Stimulated activated naive CD8-positive, alpha-beta T cell treated with anti-CD3 and anti-CD28 coated beads, Interleukin-15, amount 100 ng/mL, for 72 hours (primary cell): ENCODE data around the gene RPS28.
"Not testable (repeated sequence)": the region's sequence is repeated elsewhere in the genome, so short reads cannot be mapped to it uniquely, and the experiment has no call there.

Experiments
- ATAC-seq: fragments of 150-1000 bp; cut with Tn5 transposase; 2 replicates; pipeline ENCODE4 v1.10.0; 2021; ENCODE audit warnings: mild to moderate bottlenecking, moderate library complexity
- DNase-seq, 2 donors: peaks; one replicate each; pipeline ENCODE4 v3.0.0; 2021 to 2022
- H3K27ac Mint-ChIP-seq, 2 donors: one replicate each; pipeline ENCODE4 v1.8.0; 2022; ENCODE audit warnings: mild to moderate bottlenecking in 2 of 2, mixed read lengths in 2 of 2, moderate library complexity in 2 of 2
- H3K27me3 Mint-ChIP-seq: one replicate; pipeline ENCODE4 v1.8.0; 2022; ENCODE audit warnings: mixed read lengths
- H3K4me1 Mint-ChIP-seq: one replicate; pipeline ENCODE4 v1.8.0; 2022; ENCODE audit warnings: mild to moderate bottlenecking, mixed read lengths
- H3K4me3 Mint-ChIP-seq, 2 donors: one replicate each; pipeline ENCODE4 v1.8.0; 2022; ENCODE audit warnings: mild to moderate bottlenecking in 2 of 2, mixed read lengths in 2 of 2, moderate library complexity in 1 of 2
- H3K9me3 Mint-ChIP-seq, 2 donors: one replicate each; pipeline ENCODE4 v1.8.0; 2022; ENCODE audit warnings: mixed read lengths in 2 of 2

RPS28 gene

GRCh38 chr19:8314981-8315640 lies 6.2 kb upstream of the RPS28 start:
- not testable (repeated sequence) for ATAC-seq, H3K4me3 Mint-ChIP-seq, H3K27ac Mint-ChIP-seq

DNA sequence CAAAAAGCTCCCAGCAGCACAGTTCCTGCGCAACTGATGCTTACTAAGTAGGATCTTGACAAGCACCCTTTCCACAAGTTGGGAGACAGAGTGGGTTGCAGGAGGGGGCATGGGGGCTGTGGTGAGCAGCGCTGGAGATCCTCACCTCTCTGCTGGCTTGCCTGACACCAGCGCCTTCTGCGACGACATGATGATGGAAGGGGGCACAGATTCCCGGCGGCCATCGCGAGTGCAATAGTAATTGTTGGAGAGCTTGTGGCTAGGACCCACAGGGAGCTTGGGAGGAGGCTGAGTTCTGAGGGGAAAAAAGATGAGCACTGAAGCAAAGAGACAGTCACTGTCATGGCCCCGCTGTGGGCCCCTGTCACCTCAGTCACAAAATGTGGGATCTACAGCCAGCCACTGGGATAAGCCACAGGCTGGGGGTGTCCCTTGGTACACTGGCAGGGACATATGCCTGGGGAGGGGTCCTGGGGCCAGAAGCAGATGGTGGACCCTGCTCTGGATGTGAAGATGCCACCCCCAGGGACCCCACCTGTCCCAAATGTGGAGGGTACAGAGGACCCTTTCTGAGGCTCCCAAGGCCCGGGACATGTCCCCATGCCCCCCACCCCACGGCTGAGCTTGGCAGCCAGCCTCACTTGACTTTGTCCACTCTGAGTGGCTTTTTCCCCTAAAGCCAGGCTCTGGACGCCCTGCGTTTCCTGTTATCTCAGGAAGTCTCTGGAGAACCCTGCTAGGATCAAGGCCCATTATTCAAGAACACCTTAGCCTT lies 4.8 kb upstream of the RPS28 start:
- peak overlapping the region in 1 of 2 donors; percentile 54 for H3K27ac Mint-ChIP-seq
- DNase-seq, result no peak
- ATAC-seq, result no peak
- peaks cover 20% of the 10 kb centered on the region for H3K4me1 Mint-ChIP-seq
- no peak overlapping the region for H3K4me3 Mint-ChIP-seq
- no peaks in the 10 kb centered on the region for H3K9me3 Mint-ChIP-seq
- no peaks in the 10 kb centered on the region for H3K27me3 Mint-ChIP-seq

More at GRCh38 chr19:8314981-8315640, 6.2 kb upstream of the RPS28 start:
- H3K4me1 Mint-ChIP-seq, result peaks cover 17% of the 10 kb centered on the region
- not testable (repeated sequence) for H3K9me3 Mint-ChIP-seq, H3K27me3 Mint-ChIP-seq, DNase-seq

DNA sequence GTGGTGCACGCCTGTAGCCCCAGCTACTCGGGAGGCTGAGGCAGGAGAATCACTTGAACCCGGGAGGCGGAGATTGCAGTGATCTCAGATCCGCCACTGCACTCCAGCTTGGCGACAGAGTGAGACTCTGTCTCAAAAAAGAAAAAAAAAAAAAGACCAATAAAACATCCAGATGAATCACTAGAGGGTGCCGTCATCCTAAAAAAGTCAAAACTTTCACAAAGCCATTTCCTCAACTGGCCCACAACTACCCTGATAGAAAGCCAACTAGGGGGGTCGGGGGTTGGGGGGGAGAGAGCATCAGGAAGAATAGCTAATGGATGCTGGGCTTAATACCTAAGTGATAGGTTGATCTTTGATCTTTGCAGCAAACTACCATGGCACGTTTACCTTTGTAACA lies 2.5 kb upstream of the RPS28 start:
- Mint-ChIP-seq H3K27ac (peak overlapping the region in 1 of 2 donors; percentile 12), H3K4me1 (peaks cover 40% of the 10 kb centered on the region), H3K4me3 (peak overlapping the region in 1 of 2 donors; percentile 29)
- not testable (repeated sequence) for DNase-seq, ATAC-seq, H3K27me3 Mint-ChIP-seq, H3K9me3 Mint-ChIP-seq

- Mint-ChIP-seq H3K4me3 (peak overlapping the region; percentile 98 to 99), H3K27ac (peak overlapping the region; percentile 98 to 99)
- ATAC-seq, result no peak
Measured at GRCh38 chr19:8319807-8320520, 1.3 kb upstream of the RPS28 start.

GRCh38 chr19:8320564-8321066 lies 681 bp upstream of the RPS28 start:
- H3K9me3 Mint-ChIP-seq, result no peaks in the 10 kb centered on the region
- peak overlapping the region; percentile 98 to 99 for H3K27ac Mint-ChIP-seq
- H3K4me3 Mint-ChIP-seq, result peak overlapping the region; percentile 98 to 99
- no peaks in the 10 kb centered on the region for H3K27me3 Mint-ChIP-seq
- peaks cover 45% of the 10 kb centered on the region for H3K4me1 Mint-ChIP-seq
- DNase-seq (no peak), ATAC-seq (peak; percentile 24)

More at GRCh38 chr19:8319807-8320520, 1.3 kb upstream of the RPS28 start:
- no peaks in the 10 kb centered on the region for H3K9me3 Mint-ChIP-seq
- H3K4me1 Mint-ChIP-seq, result peaks cover 45% of the 10 kb centered on the region
- H3K27me3 Mint-ChIP-seq, result no peaks in the 10 kb centered on the region
- no peak for DNase-seq

DNA sequence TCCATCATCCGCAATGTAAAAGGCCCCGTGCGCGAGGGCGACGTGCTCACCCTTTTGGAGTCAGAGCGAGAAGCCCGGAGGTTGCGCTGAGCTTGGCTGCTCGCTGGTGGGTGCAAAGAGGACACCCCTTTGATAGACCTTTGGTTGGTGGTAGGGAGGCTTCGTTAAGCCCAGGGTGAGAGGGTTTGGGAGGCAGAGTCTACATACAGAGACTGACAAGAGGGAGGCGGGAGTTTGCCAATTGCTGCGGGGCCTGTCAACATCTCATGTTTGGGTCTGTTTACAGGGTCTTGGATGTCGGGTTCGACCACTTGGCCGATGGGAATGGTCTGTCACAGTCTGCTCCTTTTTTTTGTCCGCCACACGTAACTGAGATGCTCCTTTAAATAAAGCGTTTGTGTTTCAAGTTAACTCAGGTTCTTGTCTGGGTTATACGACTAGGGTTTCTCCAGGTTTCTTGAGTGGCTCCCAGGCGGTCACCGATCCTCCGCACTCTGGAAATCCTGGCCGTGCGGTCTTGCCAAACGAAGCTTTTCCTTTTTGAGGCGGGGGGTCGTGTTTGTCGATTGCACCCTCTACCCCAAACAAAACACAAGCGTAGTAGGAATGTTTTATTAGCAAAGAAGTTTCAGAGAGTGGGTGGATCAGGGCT lies 816 bp downstream of the RPS28 start:
- H3K27ac Mint-ChIP-seq, result peak overlapping the region; percentile 98 to 99
- no peak for DNase-seq

GRCh38 chr19:8322638-8322997 lies 1.3 kb downstream of the RPS28 start:
- H3K4me1 Mint-ChIP-seq, result peaks cover 38% of the 10 kb centered on the region
- no peak for DNase-seq
- H3K27me3 Mint-ChIP-seq, result no peaks in the 10 kb centered on the region
- H3K9me3 Mint-ChIP-seq, result no peaks in the 10 kb centered on the region
- peak overlapping the region; percentile 98 to 99 for H3K4me3 Mint-ChIP-seq
- peak overlapping the region; percentile 44 to 99 for H3K27ac Mint-ChIP-seq
- ATAC-seq, result no peak

More for the DNA sequence above, 816 bp downstream of the RPS28 start:
- ATAC-seq, result peak; percentile 19
- peaks cover 43% of the 10 kb centered on the region for H3K4me1 Mint-ChIP-seq
- no peaks in the 10 kb centered on the region for H3K9me3 Mint-ChIP-seq
- H3K4me3 Mint-ChIP-seq, result peak overlapping the region; percentile 98 to 99
- no peaks in the 10 kb centered on the region for H3K27me3 Mint-ChIP-seq

GRCh38 chr19:8323781-8324185 lies 2.5 kb downstream of the RPS28 start:
- DNase-seq (no peak), ATAC-seq (no peak)
- H3K4me1 Mint-ChIP-seq, result peaks cover 37% of the 10 kb centered on the region
- H3K27ac Mint-ChIP-seq, result peak overlapping the region in 1 of 2 donors; percentile 48
- H3K4me3 Mint-ChIP-seq, result peak overlapping the region; percentile 98 to 99
- no peaks in the 10 kb centered on the region for H3K9me3 Mint-ChIP-seq
- no peaks in the 10 kb centered on the region for H3K27me3 Mint-ChIP-seq

DNA sequence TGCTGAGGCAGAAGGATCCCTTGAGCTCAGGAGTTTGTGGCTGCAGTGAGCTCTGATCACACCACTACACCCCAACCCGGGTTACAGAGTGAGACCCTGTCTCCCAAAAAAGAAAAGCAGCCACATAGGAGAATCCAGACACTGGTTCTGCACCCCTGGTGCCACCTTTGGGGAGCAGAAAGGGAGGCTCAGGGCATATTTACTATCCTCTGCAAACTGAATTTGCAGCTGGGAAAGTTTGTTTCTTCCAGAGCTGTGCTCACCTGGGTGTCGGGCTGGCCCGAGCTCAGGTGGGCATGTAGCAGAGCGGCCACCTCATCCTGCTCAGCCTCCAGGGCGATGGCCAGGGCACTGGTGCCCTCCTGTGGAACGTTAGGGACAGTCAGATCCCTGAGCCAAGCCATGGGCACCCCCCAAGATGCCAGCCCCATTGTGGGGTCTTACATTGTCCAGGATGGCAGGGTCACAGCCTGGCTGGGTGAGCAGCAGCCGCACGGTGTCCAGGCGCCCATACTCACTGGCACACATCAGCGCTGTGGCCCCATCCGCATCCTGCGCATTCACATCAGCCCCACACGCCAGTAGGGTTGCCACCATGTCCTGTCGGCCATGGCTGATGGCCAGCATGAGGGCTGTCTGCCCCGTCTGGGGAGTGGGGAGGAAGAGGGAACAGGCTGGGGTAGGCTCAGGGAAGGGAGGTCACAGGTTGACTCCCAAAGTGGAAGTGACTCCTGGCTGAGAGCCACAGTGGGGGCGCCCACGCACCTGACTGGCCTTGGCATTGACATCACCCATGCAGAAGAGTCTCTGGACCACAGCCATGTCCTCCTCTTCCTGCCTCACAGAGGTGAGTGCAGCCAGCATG lies 3.1 kb downstream of the RPS28 start:
- Mint-ChIP-seq H3K27ac (peak overlapping the region in 1 of 2 donors; percentile 48), H3K4me1 (peaks cover 35% of the 10 kb centered on the region), H3K27me3 (no peaks in the 10 kb centered on the region), H3K9me3 (no peaks in the 10 kb centered on the region), H3K4me3 (peak overlapping the region in 1 of 2 donors; percentile 99)
- ATAC-seq (no peak), DNase-seq (no peak)

DNA sequence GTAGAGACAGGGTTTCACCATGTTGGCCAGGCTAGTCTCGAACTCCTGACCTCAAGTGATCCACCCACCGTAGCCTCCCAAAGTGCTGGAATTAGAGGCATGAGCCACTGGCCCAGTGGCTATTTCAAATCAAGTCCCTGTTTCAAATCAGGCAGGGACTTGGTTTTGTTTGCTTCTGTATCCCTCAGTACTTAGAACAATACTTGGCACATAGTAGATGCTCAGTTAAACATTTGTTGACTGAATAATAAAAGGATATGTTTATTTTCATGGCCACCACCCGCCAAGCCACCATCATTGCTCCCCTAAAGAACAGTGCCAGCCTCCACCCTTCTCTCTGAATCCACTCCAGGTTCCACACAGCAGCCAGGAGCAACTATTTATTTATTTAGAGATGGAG lies 4.2 kb downstream of the RPS28 start:
- H3K27ac Mint-ChIP-seq, result no peak overlapping the region
- H3K9me3 Mint-ChIP-seq, result no peaks in the 10 kb centered on the region
- no peaks in the 10 kb centered on the region for H3K27me3 Mint-ChIP-seq
- DNase-seq, result no peak
- no peak for ATAC-seq
- peaks cover 25% of the 10 kb centered on the region for H3K4me1 Mint-ChIP-seq
- H3K4me3 Mint-ChIP-seq, result no peak overlapping the region

DNA sequence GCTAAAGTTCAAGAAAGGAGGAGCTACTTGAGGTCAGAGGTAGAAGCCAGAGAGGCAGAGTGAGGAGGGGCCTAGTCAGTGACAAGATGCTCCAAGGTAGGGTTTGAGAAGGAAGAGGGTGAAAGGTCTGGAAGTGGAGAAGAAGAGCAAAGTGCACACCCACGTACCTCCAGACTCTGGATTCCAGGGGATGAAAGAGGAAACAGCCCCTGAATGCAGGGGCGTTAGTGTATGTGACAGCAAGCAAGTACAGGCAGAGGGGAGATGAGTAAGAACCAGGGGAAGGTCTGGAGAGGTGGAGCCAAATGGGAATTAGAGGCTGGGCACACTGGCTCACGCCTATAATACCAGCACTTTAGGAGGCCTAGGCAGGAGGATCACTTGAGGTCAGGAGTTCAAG lies 8.7 kb downstream of the RPS28 start:
- DNase-seq (no peak), ATAC-seq (no peak)
- H3K4me1 Mint-ChIP-seq, result peaks cover 6% of the 10 kb centered on the region
- no peak overlapping the region for H3K4me3 Mint-ChIP-seq
- no peaks in the 10 kb centered on the region for H3K9me3 Mint-ChIP-seq
- H3K27ac Mint-ChIP-seq, result no peak overlapping the region
- peaks cover 18% of the 10 kb centered on the region for H3K27me3 Mint-ChIP-seq

GRCh38 chr19:8331263-8331845 lies 10.1 kb downstream of the RPS28 start:
- no peak for ATAC-seq
- H3K4me1 Mint-ChIP-seq, result peaks cover 14% of the 10 kb centered on the region
- peaks cover 28% of the 10 kb centered on the region for H3K27me3 Mint-ChIP-seq
- no peaks in the 10 kb centered on the region for H3K9me3 Mint-ChIP-seq
- DNase-seq, result no peak
- H3K4me3 Mint-ChIP-seq, result no peak overlapping the region
- H3K27ac Mint-ChIP-seq, result no peak overlapping the region

DNA sequence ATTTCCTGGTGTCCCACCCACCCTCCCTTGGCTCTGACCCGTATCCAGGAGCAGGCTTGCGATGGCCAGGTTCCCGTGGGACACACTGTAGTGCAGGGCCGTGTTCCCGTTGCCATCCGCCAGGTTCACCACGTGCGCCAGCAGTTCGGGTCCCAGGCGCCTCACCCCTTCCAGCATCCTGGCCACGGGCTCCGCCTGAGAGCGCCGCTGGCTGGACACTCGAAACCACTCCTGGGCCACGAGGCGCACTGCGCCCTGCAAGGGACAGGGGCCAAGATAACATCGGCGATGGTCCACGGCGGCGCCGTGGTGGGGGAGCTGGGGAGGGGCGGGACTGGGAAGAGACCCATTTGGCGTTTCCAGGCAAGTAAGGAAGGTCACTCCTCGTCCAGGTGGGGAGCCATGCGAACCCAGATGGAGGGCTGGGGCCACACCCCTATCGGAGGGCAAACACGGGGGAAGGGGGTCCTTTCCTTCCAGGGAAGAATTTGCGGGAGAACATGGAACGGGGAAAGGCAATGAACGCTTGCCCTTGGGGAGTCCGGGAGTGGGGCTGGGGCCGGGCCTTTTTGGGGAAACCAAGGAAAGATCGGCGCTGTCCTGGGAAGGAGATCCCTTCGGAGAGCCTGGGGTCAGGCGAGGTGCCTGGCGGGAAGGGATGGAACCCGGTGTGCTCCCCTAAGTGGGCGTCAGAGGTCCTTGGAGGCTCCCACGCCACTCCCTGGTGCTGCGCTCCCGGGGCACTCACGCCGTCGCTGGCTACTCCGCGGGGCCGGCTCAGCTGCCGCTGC lies 11.9 kb downstream of the RPS28 start:
- Mint-ChIP-seq H3K4me3 (peak overlapping the region in 1 of 2 donors; percentile 65), H3K27ac (no peak overlapping the region), H3K4me1 (peaks cover 19% of the 10 kb centered on the region), H3K9me3 (no peaks in the 10 kb centered on the region), H3K27me3 (peaks cover 44% of the 10 kb centered on the region)
- DNase-seq (no peak), ATAC-seq (no peak)
